Lower lobe of right lung (tissue), 2 donors: ENCODE measurements around the gene SLC22A7. TPM values are rescaled to one million over a fixed set of nuclear protein-coding genes. Genes with fewer than 3 reads are reported as not detected.

ENCODE experiments used
- ATAC-seq, 2 donors: fragments of 200-7000 bp; cut with Tn5 transposase; one replicate each; pipeline ENCODE4 v1.9.1; 2020 to 2022; ENCODE audit warnings: mild to moderate bottlenecking in 2 of 2, moderate library complexity in 2 of 2
- DNase-seq: peaks from one replicate; pipeline ENCODE4 v3.0.0-alpha.2; 2020
- H3K27ac ChIP-seq: fragments of 200-600 bp; one replicate; pipeline ENCODE4 v1.8.0; 2022
- H3K27me3 ChIP-seq: fragments of 200-600 bp; one replicate; pipeline ENCODE4 v1.8.0; 2022; ENCODE audit warnings: low read depth
- H3K36me3 ChIP-seq: fragments of 200-600 bp; one replicate; pipeline ENCODE4 v1.8.0; 2022; ENCODE audit warnings: mild to moderate bottlenecking
- H3K4me1 ChIP-seq: fragments of 200-600 bp; one replicate; pipeline ENCODE4 v1.8.0; 2022
- H3K4me3 ChIP-seq: fragments of 200-600 bp; one replicate; pipeline ENCODE4 v1.8.0; 2022; ENCODE audit warnings: mild to moderate bottlenecking
- H3K9me3 ChIP-seq: fragments of 200-600 bp; one replicate; pipeline ENCODE4 v1.8.0; 2022
- CTCF ChIP-seq: fragments of 200-600 bp; IDR thresholded peaks from one replicate; pipeline ENCODE4 v1.8.0; 2022; ENCODE audit warnings: antibody characterized with exemption, mild to moderate bottlenecking
- intact Hi-C: fragments of 100-400 bp; cut with DNase I; formaldehyde crosslinking; loops from one replicate; pipeline ENCODE4 v1.11.0; 2022
- total RNA-seq: library from RNA; stranded (reverse); fragmentation: NEBNext Ultra II Directional; extraction: Animal tissue kit (Norgen Biotek cat#: 25700); gene quantifications from one replicate; pipeline ENCODE4 v1.2.1, GENCODE V29; 2021
- donor health status: DM: no; HTN: yes; CAD: no; lungs with severe emphysema.

Gene SLC22A7
- total RNA-seq, 1 donor from 2014 or later, result not detected

GRCh38 chr6:43311666-43312065, 13.6 kb downstream of the SLC22A7 start:
- intact Hi-C loops, result no loop called here
- Histone ChIP-seq H3K27ac (no peak overlapping the region), H3K27me3 (peaks cover 4% of the 10 kb centered on the region), H3K4me3 (no peak overlapping the region), H3K9me3 (no peaks in the 10 kb centered on the region), H3K4me1 (peaks cover 17% of the 10 kb centered on the region), H3K36me3 (no peaks in the 10 kb centered on the region)
- DNase-seq (no peak), ATAC-seq (no peak)
- TF ChIP-seq CTCF, result no peak

GRCh38 chr6:43313813-43314212, 15.8 kb downstream of the SLC22A7 start:
- Histone ChIP-seq H3K4me1 (peaks cover 7% of the 10 kb centered on the region), H3K9me3 (no peaks in the 10 kb centered on the region), H3K4me3 (no peak overlapping the region), H3K27me3 (no peaks in the 10 kb centered on the region), H3K27ac (no peak overlapping the region), H3K36me3 (no peaks in the 10 kb centered on the region)
- no peak for TF ChIP-seq CTCF
- ATAC-seq (no peak), DNase-seq (no peak)
- intact Hi-C loops, result no loop called here

- TF ChIP-seq CTCF, result no peak
- Histone ChIP-seq H3K27me3 (no peaks in the 10 kb centered on the region), H3K36me3 (no peaks in the 10 kb centered on the region), H3K4me3 (no peak overlapping the region), H3K4me1 (peaks cover 4% of the 10 kb centered on the region), H3K9me3 (no peaks in the 10 kb centered on the region), H3K27ac (no peak overlapping the region)
- ATAC-seq (no peak), DNase-seq (no peak)
- intact Hi-C loops, result no loop called here
Measured at GRCh38 chr6:43318011-43318410, 20.0 kb downstream of the SLC22A7 start.

- TF ChIP-seq CTCF, result no peak
- ATAC-seq (no peak), DNase-seq (no peak)
- Histone ChIP-seq H3K9me3 (no peaks in the 10 kb centered on the region), H3K4me3 (no peak overlapping the region), H3K36me3 (peaks cover 3% of the 10 kb centered on the region), H3K4me1 (no peaks in the 10 kb centered on the region), H3K27me3 (no peaks in the 10 kb centered on the region), H3K27ac (no peak overlapping the region)
- intact Hi-C loops, result no loop called here
Measured at GRCh38 chr6:43325876-43326275, 27.8 kb downstream of the SLC22A7 start.

GRCh38 chr6:43328528-43328927, 30.5 kb downstream of the SLC22A7 start:
- no peak overlapping the region for H3K4me3 ChIP-seq
- TF ChIP-seq CTCF, result no peak
- intact Hi-C loops, result no loop called here
- ATAC-seq (no peak), DNase-seq (no peak)
- H3K9me3 ChIP-seq, result no peaks in the 10 kb centered on the region
- H3K27ac ChIP-seq, result no peak overlapping the region
- peaks cover 5% of the 10 kb centered on the region for H3K4me1 ChIP-seq
- no peaks in the 10 kb centered on the region for H3K27me3 ChIP-seq
- peaks cover 3% of the 10 kb centered on the region for H3K36me3 ChIP-seq

- H3K9me3 ChIP-seq, result no peaks in the 10 kb centered on the region
- H3K36me3 ChIP-seq, result peaks cover 11% of the 10 kb centered on the region
- DNase-seq, result no peak
- no peak overlapping the region for H3K27ac ChIP-seq
- TF ChIP-seq CTCF, result no peak
- no peak for ATAC-seq
- peaks cover 5% of the 10 kb centered on the region for H3K4me1 ChIP-seq
- no peak overlapping the region for H3K4me3 ChIP-seq
- intact Hi-C loops, result no loop called here
- H3K27me3 ChIP-seq, result no peaks in the 10 kb centered on the region
Measured at GRCh38 chr6:43331470-43331869, 33.4 kb downstream of the SLC22A7 start.
